HG03575 (cell line): Measurements from ENCODE around the gene CDK5RAP3.
"Not testable (repeated sequence)": the region's sequence is repeated elsewhere in the genome, so short reads cannot be mapped to it uniquely, and the experiment has no call there.

ENCODE experiments used
- ATAC-seq: cut with Tn5 transposase; IDR thresholded peaks from one replicate; pipeline ENCODE4 v1.9.1; 2021; ENCODE audit not compliant: unreplicated experiment, insufficient number of reproducible peaks, low FRiP score; ENCODE audit errors: extremely low read depth

Gene CDK5RAP3

DNA sequence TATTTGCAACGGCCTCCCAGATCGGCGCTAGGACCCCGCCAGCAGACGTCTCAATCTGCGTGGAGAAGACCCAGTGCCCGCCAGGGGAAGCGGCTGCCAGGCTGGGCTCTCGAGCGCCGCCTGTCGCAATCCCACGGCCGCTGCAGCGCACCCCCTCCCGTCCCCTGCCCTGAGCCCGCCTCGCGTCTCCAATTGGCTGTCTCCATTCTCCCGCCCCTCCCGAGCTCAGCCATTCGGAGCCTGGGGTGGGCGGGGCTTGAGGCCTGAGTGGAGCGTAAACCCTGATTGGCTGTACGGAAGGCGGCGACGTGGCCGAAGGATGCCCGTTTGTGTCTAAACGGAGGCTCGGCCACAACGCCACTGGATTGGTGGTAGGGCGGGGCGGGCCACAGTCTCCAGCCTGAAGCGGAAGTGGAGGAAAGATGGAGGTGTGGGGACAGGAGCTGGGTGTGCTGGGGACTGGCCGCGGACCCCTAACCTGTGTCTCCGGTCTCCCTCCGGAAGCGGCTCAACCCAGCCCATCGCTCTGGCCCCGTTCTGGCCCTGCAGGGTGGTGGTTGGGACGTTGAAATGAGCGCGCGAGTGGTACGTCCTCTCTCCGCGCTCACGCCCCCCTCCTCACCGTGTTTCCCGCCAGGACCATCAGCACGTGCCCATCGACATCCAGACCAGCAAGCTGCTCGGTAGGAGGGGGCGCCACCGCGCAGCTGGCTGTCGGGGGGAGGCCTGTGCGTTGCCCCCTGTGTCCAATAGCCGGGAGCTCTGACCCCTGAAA, at the start of gene CDK5RAP3:
Gene CDK5RAP3 (plus strand): TSS at position 389 of the 775 bp plus-strand sequence. CDS start 34 bp downstream, at position 423.
- ATAC-seq, result peak; percentile 81

DNA sequence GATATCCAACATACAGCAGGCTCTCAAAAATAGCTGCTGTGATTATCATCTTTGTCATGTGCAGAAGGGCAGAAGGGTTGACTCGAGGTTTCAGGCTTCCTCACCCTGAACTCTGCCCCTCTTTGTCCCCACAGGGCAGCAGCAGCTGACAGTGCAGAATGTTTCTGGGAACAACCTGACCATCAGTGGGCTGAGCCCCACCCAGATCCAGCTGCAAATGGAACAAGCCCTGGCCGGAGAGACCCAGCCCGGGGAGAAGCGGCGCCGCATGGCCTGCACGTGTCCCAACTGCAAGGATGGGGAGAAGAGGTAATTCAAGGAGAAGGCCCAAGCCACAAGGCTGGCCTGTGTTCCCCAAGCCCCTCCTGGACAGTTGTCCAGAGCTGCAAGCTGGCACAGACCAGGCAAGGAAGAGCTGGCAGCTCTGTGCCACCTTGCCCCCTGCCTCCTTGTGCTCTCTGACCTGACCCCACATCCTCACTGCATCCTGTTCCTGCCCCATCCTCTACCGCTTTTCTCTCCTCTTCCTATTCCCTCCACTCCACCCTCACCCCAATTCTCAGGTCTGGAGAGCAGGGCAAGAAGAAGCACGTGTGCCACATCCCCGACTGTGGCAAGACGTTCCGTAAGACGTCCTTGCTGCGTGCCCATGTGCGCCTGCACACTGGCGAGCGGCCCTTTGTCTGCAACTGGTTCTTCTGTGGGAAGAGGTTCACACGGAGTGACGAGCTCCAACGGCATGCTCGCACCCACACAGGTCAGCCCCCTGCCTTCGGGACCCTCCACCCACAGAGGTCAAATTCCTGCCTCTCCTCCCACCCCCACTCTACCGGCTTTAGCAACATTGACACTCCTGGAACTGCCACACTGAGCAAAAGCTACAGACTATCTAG, 45.9 kb upstream of the CDK5RAP3 start:
- no peak for ATAC-seq

DNA sequence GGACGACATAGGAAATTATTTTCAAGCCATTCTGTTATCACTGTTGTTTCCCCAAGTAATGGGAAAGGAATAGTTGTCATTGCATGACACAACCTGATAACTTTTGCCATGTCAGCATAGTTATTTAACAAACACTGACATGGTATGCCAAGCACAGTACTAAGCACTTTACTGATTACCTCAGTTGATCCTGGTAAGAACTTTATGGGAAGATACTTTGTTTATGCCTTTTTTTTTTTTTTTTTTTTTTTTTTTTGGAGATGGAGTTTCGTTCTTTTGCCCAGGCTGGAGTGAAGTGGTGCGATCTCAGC, 45.3 kb upstream of the CDK5RAP3 start:
- ATAC-seq, result no peak

DNA sequence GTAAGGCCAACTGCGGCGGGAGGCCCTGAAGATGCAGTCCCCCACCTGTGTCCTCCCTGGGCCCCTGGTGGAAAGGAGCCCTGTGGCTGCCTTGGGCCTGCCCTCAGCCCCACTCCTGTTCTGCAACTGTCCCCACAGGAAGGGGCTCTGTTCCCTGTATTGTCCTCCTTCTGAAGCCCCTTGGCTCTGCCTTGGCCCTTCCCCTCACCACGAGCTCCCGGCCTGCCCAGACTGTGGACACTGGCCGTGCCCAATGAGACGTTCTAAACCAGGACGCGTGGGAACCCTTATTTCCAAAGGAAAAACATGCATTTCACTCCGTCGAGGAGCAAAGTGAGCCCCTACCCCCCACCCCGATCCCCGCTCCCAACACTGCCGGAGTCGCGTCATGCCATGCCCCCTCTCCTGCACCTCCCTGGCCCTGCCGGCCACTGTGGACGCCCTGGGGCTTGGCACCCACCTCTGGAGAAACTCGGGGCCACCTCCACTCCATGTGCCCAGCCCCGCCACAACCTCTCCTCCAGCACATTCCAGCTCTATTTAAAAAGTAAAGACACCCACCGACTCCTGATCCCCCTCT, 43.0 kb upstream of the CDK5RAP3 start:
- ATAC-seq, result no peak

GRCh38 chr17:47928415-47928814, 42.5 kb upstream of the CDK5RAP3 start:
- no peak for ATAC-seq

- ATAC-seq, result no peak
These were observed 41.5 kb upstream of the CDK5RAP3 start for GRCh38 chr17:47929218-47930000.

- no peak for ATAC-seq
These were observed 39.1 kb upstream of the CDK5RAP3 start for GRCh38 chr17:47931848-47932247.

DNA sequence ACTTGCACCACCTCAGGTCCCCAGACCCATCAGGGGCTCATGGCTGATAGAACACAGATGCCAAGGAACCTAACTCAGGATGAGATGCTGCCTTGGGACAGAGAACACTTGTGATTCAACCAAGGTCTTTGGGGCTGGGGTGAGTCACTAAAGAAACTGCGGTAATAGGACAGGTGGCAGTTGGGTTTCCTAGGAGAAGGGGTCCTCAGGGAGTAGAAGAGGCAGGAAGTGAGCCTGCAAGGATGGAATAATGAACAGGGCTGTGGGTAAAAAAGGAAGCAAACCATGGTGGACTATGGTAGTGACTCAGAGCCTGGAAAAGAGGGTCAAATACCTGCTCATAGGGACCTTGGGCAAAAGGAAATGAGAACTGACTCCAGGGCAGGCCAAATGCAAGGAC, 36.1 kb upstream of the CDK5RAP3 start:
- ATAC-seq, result no peak

- ATAC-seq, result not testable (repeated sequence)
These were observed 35.4 kb upstream of the CDK5RAP3 start for GRCh38 chr17:47935468-47935867.

DNA sequence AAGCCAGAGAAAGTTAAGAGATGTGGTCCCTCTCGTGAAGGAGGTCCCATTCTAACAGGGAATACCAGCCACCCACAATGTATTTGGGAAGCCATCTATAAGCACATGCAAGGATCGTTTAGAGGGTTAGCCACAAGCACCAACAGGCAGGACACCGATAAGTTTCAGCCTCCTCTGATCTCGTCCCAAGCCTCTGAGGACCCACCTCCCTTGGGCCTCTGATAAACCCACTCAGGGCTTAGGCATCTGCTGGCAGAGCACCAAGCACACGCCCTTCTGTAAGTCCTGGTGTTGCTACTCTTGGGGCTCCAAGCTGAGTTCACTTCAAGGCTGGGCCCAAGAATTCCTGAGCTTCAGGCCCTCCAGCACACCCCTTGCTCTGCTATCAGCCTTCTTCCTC, 35.0 kb upstream of the CDK5RAP3 start:
- ATAC-seq, result no peak

GRCh38 chr17:47937941-47938340, 33.0 kb upstream of the CDK5RAP3 start:
- no peak for ATAC-seq

DNA sequence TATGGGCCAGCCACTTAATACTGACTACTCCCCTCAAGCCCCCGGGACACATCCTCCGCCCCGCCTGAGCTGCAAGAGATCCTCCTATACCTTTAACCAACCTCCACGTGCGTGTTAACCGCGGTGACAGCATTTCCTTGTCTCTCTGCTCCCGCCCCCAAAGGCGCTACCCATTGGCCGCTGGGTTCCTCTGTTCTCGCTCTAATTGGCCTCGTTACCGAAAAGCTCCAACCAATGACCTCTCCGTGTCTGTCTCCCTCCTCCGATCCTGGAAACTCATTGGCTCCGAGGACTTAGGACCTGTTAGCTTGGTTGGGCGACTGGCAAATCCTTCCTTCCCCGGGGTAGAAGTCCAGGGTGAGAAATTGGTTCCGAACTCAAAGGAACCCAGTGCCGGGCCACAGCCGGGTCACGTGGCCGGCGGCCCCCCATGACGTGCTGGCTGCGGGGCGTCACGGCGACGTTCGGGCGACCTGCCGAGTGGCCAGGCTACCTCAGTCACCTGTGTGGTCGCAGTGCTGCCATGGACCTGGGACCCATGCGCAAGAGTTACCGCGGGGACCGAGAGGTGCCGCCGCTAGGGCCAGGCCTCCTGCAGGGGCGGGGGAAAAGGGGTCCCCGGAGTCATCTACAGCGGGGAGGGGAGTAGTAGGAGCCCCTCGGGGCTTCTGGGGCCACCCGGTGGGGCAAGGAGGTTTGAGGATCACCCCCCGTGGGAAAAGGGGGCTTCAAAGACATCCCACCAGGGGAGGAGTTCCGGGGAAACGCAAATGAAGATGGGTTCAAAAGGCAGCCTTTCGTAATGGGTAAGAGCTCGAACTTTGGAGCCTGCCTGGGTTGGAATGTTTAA, 29.4 kb upstream of the CDK5RAP3 start, which contains the start of gene PNPO:
Gene PNPO (plus strand): TSS at position 326 of the 850 bp plus-strand sequence. CDS start 105 bp downstream, at position 431.
- ATAC-seq, result peak; percentile 74

- ATAC-seq, result no peak
These were observed 28.8 kb upstream of the CDK5RAP3 start for GRCh38 chr17:47942096-47942510.

GRCh38 chr17:47942568-47942967, 28.3 kb upstream of the CDK5RAP3 start:
- no peak for ATAC-seq

DNA sequence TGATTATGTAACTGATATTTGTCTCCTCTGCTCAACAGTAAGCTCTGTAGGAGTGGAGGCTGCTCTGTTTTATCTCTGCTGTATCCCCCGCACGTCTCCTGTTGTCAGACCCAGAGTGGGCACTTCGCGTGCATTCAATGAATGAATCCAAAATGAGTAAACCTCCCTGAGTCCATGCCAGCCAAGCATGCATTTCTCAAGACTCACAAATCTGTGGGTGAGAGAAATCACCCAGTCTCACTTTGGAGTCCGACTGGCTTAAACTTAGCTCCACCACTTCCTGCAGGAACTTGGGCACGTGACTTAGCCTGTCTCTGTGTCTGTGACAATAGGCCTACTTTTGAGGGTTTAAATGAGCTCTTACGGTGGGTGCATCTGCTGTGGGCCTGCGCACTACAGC, 25.8 kb upstream of the CDK5RAP3 start:
- ATAC-seq, result no peak

DNA sequence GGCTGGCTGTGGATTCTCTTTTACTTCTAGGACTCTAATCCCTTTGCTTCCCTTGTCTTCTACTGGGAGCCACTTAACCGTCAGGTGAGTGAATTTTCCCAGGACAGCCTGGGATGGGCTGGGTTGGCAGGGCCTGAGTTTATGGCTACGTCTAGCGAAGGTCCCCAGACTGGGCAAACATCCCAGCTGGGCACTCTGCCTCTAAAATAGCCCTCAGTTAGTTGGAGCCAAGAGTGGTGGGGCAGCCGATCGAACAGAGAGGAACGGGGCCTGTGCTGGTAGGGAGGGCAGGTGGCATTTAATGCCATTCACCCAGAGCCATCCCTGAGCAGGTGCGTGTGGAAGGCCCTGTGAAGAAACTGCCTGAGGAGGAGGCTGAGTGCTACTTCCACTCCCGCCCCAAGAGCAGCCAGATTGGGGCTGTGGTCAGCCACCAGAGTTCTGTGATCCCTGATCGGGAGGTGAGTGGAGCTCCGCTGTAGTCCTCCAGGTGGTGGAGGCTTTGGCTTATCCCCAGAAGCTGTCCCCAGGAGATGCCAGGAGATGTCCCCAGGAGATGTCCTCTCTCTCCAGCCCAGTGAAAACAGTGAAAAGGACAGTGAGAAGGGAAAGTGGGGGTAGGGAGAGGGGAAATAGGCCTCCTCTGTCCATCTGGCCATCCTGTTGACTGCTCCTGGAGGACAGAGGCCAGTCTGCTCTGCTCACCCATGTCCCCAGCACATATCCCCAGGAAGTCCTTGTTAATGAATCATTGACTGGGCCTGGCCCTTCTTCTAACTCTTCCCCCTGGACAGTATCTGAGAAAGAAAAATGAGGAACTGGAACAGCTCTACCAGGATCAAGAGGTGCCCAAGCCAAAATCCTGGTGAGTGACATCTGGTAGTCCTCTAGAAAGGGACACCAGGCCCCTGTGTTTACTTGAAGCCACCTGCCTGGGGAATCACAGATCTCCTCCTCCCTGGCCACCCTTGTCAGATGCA, 25.1 kb upstream of the CDK5RAP3 start:
- ATAC-seq, result no peak

DNA sequence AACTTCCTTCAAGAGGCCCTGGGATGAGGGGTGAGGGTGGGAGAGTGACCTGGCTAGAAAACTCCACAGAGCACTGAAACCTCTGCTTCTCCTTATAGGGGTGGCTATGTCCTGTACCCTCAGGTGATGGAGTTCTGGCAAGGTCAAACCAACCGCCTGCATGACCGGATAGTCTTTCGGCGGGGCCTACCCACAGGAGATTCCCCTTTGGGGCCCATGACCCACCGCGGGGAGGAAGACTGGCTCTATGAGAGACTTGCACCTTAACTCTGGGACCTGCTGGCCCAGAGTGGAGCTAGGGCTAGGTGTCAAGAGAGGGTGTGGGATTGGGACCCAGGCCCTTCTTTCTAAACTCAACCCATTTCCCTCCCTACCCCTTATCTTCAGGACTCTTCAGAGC, 24.4 kb upstream of the CDK5RAP3 start:
- no peak for ATAC-seq
